ENCODE data around the gene BBOX1.

DNA sequence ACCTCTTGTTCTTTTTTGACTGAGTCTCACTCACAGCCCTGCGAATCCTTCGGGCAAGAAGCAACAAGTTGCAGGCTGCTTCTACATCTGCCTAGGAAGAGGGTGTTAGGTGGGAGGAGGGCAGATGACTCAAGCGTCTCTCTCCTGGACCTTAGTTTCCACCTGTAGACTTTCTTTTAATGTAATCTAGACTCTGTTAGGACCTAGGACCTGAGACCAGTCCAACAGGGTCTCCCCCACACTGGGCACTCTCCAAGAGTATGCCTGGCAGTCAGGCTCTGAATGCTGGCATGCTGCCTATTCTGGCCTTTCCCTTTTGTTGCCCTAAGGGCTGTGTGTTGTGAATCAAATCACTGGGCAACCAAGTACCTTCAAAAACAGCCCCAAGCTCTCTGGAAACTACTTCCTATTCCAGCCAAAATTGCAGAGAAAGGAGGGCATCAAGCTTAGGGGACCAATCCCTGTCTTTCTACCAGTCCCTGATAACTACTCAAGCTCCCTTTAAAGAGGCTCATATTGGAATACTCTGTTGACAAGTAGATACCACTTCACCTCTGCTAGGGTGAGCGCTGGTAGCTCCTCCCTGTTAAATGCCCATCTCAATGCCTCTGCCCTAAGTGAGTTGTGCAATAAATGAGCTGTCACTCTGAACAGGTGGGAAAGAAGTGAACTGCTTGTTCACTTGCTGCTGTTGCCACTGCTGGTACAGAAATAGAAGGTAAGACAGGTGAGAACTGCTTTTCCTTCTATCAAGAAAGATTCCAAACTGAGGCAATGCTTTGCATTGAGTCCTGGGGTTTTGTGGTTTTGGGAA, at the start of gene BBOX1:
- no peak for TF ChIP-seq MYC (IDR thresholded peaks at IDR 0.05; ENCODE audit: low read depth, low read length)
- TF ChIP-seq, protein P1, sequence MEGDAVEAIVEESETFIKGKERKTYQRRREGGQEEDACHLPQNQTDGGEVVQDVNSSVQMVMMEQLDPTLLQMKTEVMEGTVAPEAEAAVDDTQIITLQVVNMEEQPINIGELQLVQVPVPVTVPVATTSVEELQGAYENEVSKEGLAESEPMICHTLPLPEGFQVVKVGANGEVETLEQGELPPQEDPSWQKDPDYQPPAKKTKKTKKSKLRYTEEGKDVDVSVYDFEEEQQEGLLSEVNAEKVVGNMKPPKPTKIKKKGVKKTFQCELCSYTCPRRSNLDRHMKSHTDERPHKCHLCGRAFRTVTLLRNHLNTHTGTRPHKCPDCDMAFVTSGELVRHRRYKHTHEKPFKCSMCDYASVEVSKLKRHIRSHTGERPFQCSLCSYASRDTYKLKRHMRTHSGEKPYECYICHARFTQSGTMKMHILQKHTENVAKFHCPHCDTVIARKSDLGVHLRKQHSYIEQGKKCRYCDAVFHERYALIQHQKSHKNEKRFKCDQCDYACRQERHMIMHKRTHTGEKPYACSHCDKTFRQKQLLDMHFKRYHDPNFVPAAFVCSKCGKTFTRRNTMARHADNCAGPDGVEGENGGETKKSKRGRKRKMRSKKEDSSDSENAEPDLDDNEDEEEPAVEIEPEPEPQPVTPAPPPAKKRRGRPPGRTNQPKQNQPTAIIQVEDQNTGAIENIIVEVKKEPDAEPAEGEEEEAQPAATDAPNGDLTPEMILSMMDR (IDR thresholded peaks at IDR 0.05; ENCODE audit: low read depth, low read length) = no peak

Data from NB4 (cell line).